BE2C (cell line): ENCODE results near the gene RAB11FIP5.

Experiments
- DNase-seq: peaks from one replicate; pipeline ENCODE4 v3.0.0-alpha.2; 2020
- H3K27me3 ChIP-seq: fragments of 250-450 bp; sonication (Bioruptor Pico); 2 replicates; pipeline ENCODE4 v1.5.1; 2020; ENCODE audit warnings: mild to moderate bottlenecking
- H3K36me3 ChIP-seq: fragments of 250-450 bp; sonication (Bioruptor Pico); 2 replicates; pipeline ENCODE4 v1.5.1; 2020; ENCODE audit warnings: mild to moderate bottlenecking
- H3K4me1 ChIP-seq: fragments of 250-450 bp; sonication (Bioruptor Pico); 2 replicates; pipeline ENCODE4 v1.5.1; 2020
- H3K4me3 ChIP-seq: 2 replicates; pipeline ENCODE4 v1.5.1; 2011; ENCODE audit warnings: low read depth, low read length
- H3K9me3 ChIP-seq: fragments of 250-450 bp; sonication (Bioruptor Pico); 2 replicates; pipeline ENCODE4 v1.5.1; 2020
- CTCF ChIP-seq: IDR thresholded peaks from 2 replicates; pipeline ENCODE4 v1.5.1; 2012; ENCODE audit warnings: mild to moderate bottlenecking, low read depth, low read length

RAB11FIP5 gene

GRCh38 chr2:73092146-73092783 lies 20.5 kb downstream of the RAB11FIP5 start:
- no peak for DNase-seq
- Histone ChIP-seq H3K27me3 (no peaks in the 10 kb centered on the region), H3K36me3 (no peaks in the 10 kb centered on the region), H3K9me3 (no peaks in the 10 kb centered on the region), H3K4me3 (no peak overlapping the region), H3K4me1 (no peaks in the 10 kb centered on the region)
- TF ChIP-seq CTCF = no peak

- DNase-seq = no peak
- H3K27me3 ChIP-seq = no peaks in the 10 kb centered on the region
- no peak for TF ChIP-seq CTCF
Observed at GRCh38 chr2:73091696-73092095, 21.1 kb downstream of the RAB11FIP5 start.

GRCh38 chr2:73091164-73091563 lies 21.6 kb downstream of the RAB11FIP5 start:
- no peak for TF ChIP-seq CTCF
- H3K9me3 ChIP-seq = no peaks in the 10 kb centered on the region

More at GRCh38 chr2:73091696-73092095, 21.1 kb downstream of the RAB11FIP5 start:
- no peaks in the 10 kb centered on the region for H3K9me3 ChIP-seq
- no peaks in the 10 kb centered on the region for H3K36me3 ChIP-seq
- no peak overlapping the region for H3K4me3 ChIP-seq
- no peaks in the 10 kb centered on the region for H3K4me1 ChIP-seq

GRCh38 chr2:73089270-73090030 lies 23.3 kb downstream of the RAB11FIP5 start:
- Histone ChIP-seq H3K36me3 (no peaks in the 10 kb centered on the region), H3K9me3 (no peaks in the 10 kb centered on the region), H3K4me1 (no peaks in the 10 kb centered on the region), H3K27me3 (no peaks in the 10 kb centered on the region), H3K4me3 (no peak overlapping the region)
- TF ChIP-seq CTCF = no peak
- no peak for DNase-seq

More at GRCh38 chr2:73091164-73091563, 21.6 kb downstream of the RAB11FIP5 start:
- Histone ChIP-seq H3K36me3 (no peaks in the 10 kb centered on the region), H3K4me1 (no peaks in the 10 kb centered on the region), H3K27me3 (no peaks in the 10 kb centered on the region), H3K4me3 (no peak overlapping the region)
- DNase-seq = no peak

- Histone ChIP-seq H3K36me3 (no peaks in the 10 kb centered on the region), H3K4me3 (no peak overlapping the region), H3K27me3 (no peaks in the 10 kb centered on the region), H3K9me3 (no peaks in the 10 kb centered on the region), H3K4me1 (no peaks in the 10 kb centered on the region)
- TF ChIP-seq CTCF = no peak
- no peak for DNase-seq
Observed at GRCh38 chr2:73088703-73089102, 24.0 kb downstream of the RAB11FIP5 start.

- Histone ChIP-seq H3K9me3 (no peaks in the 10 kb centered on the region), H3K4me1 (no peaks in the 10 kb centered on the region), H3K27me3 (no peaks in the 10 kb centered on the region), H3K4me3 (no peak overlapping the region), H3K36me3 (no peaks in the 10 kb centered on the region)
- no peak for TF ChIP-seq CTCF
- no peak for DNase-seq
Observed at GRCh38 chr2:73088211-73088610, 24.5 kb downstream of the RAB11FIP5 start.
